Neuron (in vitro differentiated cells): ENCODE results near the gene CRKL.
"Not testable (repeated sequence)": the region's sequence is repeated elsewhere in the genome, so short reads cannot be mapped to it uniquely, and the experiment has no call there.

Experiments used
- H2AFZ ChIP-seq: one replicate; pipeline ENCODE4 v1.6.1; 2013; ENCODE audit warnings: low read depth, mild to moderate bottlenecking, inconsistent platforms, low read length, moderate library complexity
- H3K27me3 ChIP-seq: one replicate; pipeline ENCODE4 v1.6.1; 2013; ENCODE audit warnings: low read length; ENCODE audit not compliant: insufficient read depth
- H3K36me3 ChIP-seq: one replicate; pipeline ENCODE4 v1.6.1; 2013; ENCODE audit warnings: low read length; ENCODE audit not compliant: insufficient read depth
- H3K4me1 ChIP-seq: one replicate; pipeline ENCODE4 v1.6.1; 2013; ENCODE audit warnings: low read length; ENCODE audit not compliant: insufficient read depth
- H3K4me3 ChIP-seq: 2 replicates; pipeline ENCODE4 v1.5.1; 2013; ENCODE audit warnings: mild to moderate bottlenecking, low read length, moderate library complexity
- H3K9me3 ChIP-seq: one replicate; pipeline ENCODE4 v1.6.1; 2013; ENCODE audit warnings: low read length

The CRKL gene

DNA sequence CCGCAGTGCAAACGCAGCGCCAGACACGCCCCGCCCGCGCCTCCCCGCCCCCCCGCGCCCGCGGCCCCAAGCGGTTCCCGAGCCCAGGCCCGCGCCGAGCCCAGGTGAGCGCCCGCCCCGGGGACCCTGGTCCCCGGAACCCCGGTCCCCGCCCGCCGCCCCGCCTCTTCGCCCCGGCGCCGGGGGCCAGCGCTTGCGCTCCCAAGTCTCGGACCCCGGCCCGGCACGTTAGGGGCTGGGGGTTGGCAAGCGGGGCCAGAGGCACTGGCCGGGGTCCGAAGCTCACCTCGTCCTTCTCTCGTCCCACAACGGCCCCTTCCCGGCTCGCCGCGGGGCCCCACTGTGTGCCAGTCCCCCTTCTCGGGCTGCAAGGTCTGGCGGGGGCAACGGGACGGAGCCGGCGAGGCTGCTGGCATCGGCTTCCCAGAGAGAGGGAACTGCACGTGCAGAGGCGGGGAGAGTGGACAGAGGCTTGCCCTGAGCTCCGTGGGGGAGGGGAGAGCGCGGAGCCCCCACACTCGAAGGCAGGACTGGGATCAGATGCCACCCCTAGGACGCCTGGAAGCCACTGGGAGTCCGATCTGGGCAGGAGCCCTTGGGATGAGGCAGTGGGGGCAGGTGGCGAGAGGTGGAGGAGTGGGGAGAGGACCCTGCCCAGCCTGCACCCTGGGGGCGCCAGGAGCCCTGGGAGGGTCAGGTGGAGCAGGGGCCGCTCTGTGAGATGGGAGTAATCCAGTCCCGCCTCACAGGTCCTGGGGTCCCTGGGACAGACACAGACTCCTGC is 48.1 kb downstream of the CRKL start:
- H2AFZ ChIP-seq, result peak overlapping the region; percentile 62
- no peaks in the 10 kb centered on the region for H3K36me3 ChIP-seq
- peak overlapping the region; percentile 7 for H3K4me3 ChIP-seq
- H3K4me1 ChIP-seq, result peaks cover 21% of the 10 kb centered on the region
- H3K27me3 ChIP-seq, result peaks cover 35% of the 10 kb centered on the region
- no peaks in the 10 kb centered on the region for H3K9me3 ChIP-seq

DNA sequence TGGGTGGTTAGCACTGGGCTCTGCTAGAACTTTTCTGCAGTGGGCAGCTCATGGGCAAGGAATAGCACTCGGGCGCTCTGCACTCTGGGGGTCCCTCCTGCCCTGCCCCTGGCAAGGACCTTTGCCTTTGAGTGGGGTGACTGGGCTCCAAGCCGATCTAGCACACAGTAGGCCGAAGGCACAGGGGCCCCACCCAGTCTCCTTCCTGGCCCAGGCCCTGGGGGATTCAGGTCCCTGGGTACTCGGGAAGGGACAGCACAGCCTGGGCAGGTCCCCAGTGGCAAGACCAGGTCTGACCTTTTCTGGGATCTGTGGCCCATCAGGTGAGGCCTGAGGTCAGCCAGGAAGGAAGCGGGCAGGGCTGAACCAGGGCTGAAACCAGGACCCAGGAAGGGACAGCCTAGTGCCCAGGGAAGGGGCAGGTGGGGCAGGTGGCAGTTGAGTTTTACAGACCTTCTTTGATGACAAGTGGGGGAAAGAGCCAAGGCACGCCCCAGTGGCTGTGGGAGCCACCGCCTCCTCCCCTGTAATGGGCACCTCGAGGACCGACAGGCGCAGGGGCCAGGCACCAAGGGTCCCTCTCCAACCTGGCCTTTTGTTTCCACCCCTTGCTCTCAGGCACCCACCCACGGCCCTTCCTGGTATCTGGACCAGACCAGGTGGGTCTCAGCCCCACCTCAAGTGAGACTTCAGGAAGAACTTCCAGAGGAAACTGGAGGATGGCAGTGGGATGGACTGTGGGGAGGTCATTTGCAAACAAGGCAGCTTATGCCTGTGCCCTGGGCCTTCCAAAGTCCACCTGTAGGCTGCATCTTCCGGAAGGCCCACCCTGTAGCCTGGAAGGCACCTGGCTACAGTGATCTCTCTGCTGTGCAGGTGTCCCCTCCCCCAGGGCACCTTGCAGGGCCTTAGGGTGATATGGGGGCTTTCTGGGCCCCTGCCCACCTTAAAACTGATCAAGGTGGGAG is 49.0 kb downstream of the CRKL start:
- Histone ChIP-seq H3K4me1 (peaks cover 26% of the 10 kb centered on the region), H3K36me3 (no peaks in the 10 kb centered on the region), H3K27me3 (peaks cover 35% of the 10 kb centered on the region)

DNA sequence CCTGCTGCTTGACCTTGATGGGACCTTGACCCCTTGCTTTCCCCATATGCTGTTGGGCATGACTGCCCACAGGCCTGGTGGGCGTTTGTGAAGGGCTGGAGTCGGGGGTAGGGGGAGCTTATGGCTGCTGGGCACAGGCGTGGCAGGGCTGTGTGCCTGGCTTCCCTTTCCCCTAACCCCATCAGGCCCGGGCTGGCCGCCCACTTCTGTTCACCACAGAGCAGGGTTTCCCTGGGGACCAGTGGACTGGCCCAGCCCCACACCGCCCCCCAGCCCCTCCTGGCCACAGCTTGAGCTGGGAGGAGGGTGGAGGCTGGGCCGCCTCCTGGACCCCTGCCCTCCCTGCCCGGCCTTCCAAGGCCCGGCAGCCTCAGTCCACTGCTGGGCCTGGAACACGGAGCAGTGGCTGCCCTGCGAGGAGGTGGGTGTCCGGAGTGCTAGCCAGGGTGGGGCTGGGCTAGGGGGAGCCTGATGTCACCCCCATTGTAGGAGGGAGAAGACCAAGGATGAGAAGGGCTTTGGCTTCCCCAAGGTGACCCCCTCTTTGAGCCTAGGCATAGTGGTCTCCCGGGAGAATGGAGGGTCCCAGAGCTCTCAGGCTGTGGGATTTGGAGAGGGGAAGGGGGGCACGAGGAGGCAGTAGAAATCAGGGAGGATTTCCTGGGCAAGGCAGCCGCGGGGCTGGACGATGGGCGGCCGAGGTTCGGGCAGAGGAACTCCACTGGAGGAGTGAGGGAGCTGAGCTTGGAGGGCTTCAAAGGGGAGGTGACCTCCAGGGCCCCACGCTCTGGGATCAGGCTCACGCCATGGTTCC is 49.9 kb downstream of the CRKL start, which contains the start of gene AIFM3:
Gene AIFM3 (plus strand): TSS at position 373 of the 814 bp plus-strand sequence. CDS start 690 bp downstream, outside the sequence.
- Histone ChIP-seq H3K4me1 (peaks cover 34% of the 10 kb centered on the region), H2AFZ (no peak within 1 kb of the TSS), H3K9me3 (no peaks in the 10 kb centered on the region), H3K27me3 (peaks cover 35% of the 10 kb centered on the region), H3K4me3 (no peak within 1 kb of the TSS), H3K36me3 (no peaks in the 10 kb centered on the region)

More for the DNA sequence above, 49.0 kb downstream of the CRKL start:
- Histone ChIP-seq H2AFZ (no peak overlapping the region), H3K9me3 (no peaks in the 10 kb centered on the region), H3K4me3 (no peak overlapping the region)

GRCh38 chr22:20967697-20968211 is 50.5 kb downstream of the CRKL start:
- no peaks in the 10 kb centered on the region for H3K36me3 ChIP-seq
- H3K27me3 ChIP-seq, result peaks cover 31% of the 10 kb centered on the region
- H3K9me3 ChIP-seq, result no peaks in the 10 kb centered on the region
- no peak overlapping the region for H3K4me3 ChIP-seq
- no peak overlapping the region for H2AFZ ChIP-seq
- H3K4me1 ChIP-seq, result peaks cover 34% of the 10 kb centered on the region

DNA sequence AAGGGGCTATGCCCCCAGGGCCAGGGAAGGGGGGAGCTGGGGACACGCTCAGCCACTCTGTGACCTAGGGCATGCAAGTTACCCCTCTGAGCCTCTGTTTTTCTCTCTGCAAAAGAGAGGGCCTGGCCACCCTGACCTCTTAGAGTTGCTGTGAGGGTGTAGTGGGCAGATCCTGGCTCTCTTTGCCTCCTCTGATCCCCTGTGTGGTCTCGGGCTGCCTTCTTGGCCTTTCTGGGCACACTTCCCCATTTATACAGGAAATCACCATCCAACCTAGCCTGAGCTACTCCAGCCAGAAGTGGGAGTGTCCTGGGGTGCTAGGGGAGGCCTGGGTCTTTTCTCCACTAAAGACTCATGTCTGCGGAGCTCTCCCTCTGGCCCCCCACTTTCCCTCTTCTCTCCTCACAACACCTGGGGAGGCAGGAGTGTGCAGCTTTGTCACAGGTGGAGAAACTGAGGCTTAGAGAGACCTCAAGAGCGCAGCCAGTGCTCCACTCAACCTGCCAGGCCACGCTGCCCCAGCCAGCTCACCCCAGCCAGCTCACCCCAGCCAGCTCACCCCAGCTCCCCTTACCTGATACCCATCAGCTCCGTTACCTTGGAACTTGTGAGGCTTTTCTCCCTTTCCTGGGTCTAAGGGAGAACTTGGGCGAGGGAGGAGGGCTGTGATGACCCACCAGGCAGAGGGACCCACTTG is 51.2 kb downstream of the CRKL start:
- Histone ChIP-seq H3K27me3 (peaks cover 25% of the 10 kb centered on the region), H3K9me3 (no peaks in the 10 kb centered on the region), H3K4me3 (no peak overlapping the region), H3K36me3 (no peaks in the 10 kb centered on the region), H3K4me1 (peaks cover 34% of the 10 kb centered on the region), H2AFZ (no peak overlapping the region)

- H3K9me3 ChIP-seq, result no peaks in the 10 kb centered on the region
- H2AFZ ChIP-seq, result no peak overlapping the region
- H3K27me3 ChIP-seq, result peaks cover 2% of the 10 kb centered on the region
- H3K4me1 ChIP-seq, result peaks cover 27% of the 10 kb centered on the region
- no peak overlapping the region for H3K4me3 ChIP-seq
- H3K36me3 ChIP-seq, result no peaks in the 10 kb centered on the region
Observed at GRCh38 chr22:20970939-20971657, 53.9 kb downstream of the CRKL start.

DNA sequence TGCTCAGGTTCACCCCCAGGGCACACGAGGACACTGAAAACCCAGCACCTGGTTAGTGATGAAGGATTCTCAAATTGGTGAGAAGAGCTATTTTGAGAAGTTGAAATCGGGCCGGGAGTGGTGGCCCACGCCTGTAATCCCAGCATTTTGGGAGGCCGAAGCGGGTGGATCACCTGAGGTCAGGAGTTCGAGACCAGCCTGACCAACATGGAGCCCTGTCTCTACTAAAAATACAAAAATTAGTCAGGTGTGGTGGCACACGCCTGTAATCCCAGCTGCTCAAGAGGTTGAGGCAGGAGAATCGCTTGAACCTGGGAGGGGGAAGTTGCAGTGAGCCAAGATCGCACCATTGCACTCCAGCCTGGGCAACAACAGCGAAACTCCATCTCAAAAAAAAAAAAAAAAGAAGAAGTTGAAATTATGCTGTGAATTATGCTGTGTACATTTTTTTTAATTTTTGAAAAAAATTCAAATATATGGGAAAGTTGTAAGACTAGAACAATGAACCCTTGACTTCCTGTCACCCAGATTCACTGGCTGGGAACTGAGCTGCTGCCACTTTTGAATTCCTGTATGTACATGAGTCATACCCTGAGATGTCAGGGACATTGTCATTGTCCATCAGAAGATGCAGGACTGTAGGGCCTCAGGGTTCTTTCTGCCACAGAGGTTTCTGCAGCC is 54.9 kb downstream of the CRKL start:
- H3K9me3 ChIP-seq, H3K4me3 ChIP-seq, H2AFZ ChIP-seq, H3K27me3 ChIP-seq, H3K36me3 ChIP-seq: not testable (repeated sequence)
- H3K4me1 ChIP-seq, result peaks cover 25% of the 10 kb centered on the region

DNA sequence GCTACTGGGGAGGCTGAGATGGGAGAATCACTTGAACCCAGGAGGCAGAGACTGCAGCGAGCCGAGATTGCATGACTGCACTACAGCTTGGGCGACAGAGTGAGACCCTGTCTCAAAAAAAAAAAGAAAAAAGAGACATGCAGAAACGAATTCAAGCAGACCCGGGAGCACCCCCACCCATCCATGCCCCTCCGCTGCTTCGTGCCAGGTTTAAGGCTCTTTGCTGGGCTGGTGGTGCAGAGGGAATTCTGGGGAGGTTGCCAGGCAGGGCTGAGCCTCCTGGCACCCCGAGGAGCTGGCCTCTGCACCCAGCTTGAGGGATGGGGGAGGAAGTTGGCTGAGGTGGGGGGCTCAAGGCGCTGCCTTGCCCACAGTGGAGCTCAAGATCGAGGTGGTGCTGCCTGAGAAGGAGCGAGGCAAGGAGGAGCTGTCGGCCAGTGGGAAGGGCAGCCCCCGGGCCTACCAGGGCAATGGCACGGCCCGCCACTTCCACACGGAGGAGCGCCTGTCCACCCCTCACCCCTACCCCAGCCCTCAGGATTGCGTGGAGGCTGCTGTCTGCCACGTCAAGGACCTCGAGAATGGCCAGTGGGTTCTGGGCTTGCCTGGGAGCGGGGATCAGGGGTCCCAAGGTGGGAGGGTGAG is 55.8 kb downstream of the CRKL start:
- H3K9me3 ChIP-seq, result no peaks in the 10 kb centered on the region
- H3K27me3 ChIP-seq, result no peaks in the 10 kb centered on the region

GRCh38 chr22:20973634-20974286 is 56.6 kb downstream of the CRKL start:
- Histone ChIP-seq H3K27me3 (no peaks in the 10 kb centered on the region), H3K36me3 (no peaks in the 10 kb centered on the region), H2AFZ (no peak overlapping the region), H3K4me3 (no peak overlapping the region), H3K4me1 (peaks cover 13% of the 10 kb centered on the region), H3K9me3 (no peaks in the 10 kb centered on the region)

More for the DNA sequence above, 55.8 kb downstream of the CRKL start:
- Histone ChIP-seq H3K36me3 (no peaks in the 10 kb centered on the region), H3K4me3 (no peak overlapping the region), H2AFZ (no peak overlapping the region), H3K4me1 (peaks cover 17% of the 10 kb centered on the region)

- peaks cover 13% of the 10 kb centered on the region for H3K4me1 ChIP-seq
- H3K9me3 ChIP-seq, result no peaks in the 10 kb centered on the region
- H3K36me3 ChIP-seq, result no peaks in the 10 kb centered on the region
- no peaks in the 10 kb centered on the region for H3K27me3 ChIP-seq
- no peak overlapping the region for H2AFZ ChIP-seq
- H3K4me3 ChIP-seq, result no peak overlapping the region
Observed at GRCh38 chr22:20974336-20974955, 57.2 kb downstream of the CRKL start.
